Measurements from ENCODE around the gene DYNC1H1.
"Not testable (repeated sequence)": the region's sequence is repeated elsewhere in the genome, so short reads cannot be mapped to it uniquely, and the experiment has no call there.

DYNC1H1 gene

GRCh38 chr14:102074415-102074964, 110.1 kb downstream of the DYNC1H1 start:
- DNase-seq = no peak

GRCh38 chr14:102075155-102075554, 110.8 kb downstream of the DYNC1H1 start:
- no peak for DNase-seq

GRCh38 chr14:102077382-102077709, 113.0 kb downstream of the DYNC1H1 start:
- DNase-seq = no peak

GRCh38 chr14:102078361-102078791, 114.0 kb downstream of the DYNC1H1 start:
- not testable (repeated sequence) for DNase-seq

GRCh38 chr14:102078831-102079699, 114.7 kb downstream of the DYNC1H1 start:
- DNase-seq = no peak

GRCh38 chr14:102079700-102079979, 115.3 kb downstream of the DYNC1H1 start:
- no peak for DNase-seq

- DNase-seq = no peak
These were observed 116.1 kb downstream of the DYNC1H1 start for GRCh38 chr14:102080183-102081080.

GRCh38 chr14:102081231-102082080, 117.1 kb downstream of the DYNC1H1 start:
- DNase-seq = no peak

- DNase-seq = not testable (repeated sequence)
These were observed 120.1 kb downstream of the DYNC1H1 start for GRCh38 chr14:102084522-102084921.

- DNase-seq = no peak
These were observed 120.6 kb downstream of the DYNC1H1 start for GRCh38 chr14:102084931-102085330.

- no peak for DNase-seq
These were observed 121.1 kb downstream of the DYNC1H1 start for GRCh38 chr14:102085488-102085887.

- DNase-seq = peak; percentile 77
These were observed 121.8 kb downstream of the DYNC1H1 start for GRCh38 chr14:102085948-102086708.

GRCh38 chr14:102086709-102086971, 122.3 kb downstream of the DYNC1H1 start:
- DNase-seq = no peak

- peak; percentile 95 for DNase-seq
These were observed 122.8 kb downstream of the DYNC1H1 start, which contains the start of gene HSP90AA1 for GRCh38 chr14:102086972-102087761. HSP90AA1 (minus strand) TSS chr14:102087044; CDS start chr14:102086378, 666 bp downstream.

- DNase-seq = no peak
These were observed 123.3 kb downstream of the DYNC1H1 start for GRCh38 chr14:102087762-102088011.

- peak; percentile 60 for DNase-seq
These were observed 123.8 kb downstream of the DYNC1H1 start for GRCh38 chr14:102088012-102088792.

- DNase-seq = no peak
These were observed 125.4 kb downstream of the DYNC1H1 start for GRCh38 chr14:102089621-102090343.

GRCh38 chr14:102090713-102091112, 126.3 kb downstream of the DYNC1H1 start:
- DNase-seq = no peak

- no peak for DNase-seq
These were observed 128.4 kb downstream of the DYNC1H1 start for GRCh38 chr14:102092806-102093205.

- DNase-seq = no peak
These were observed 129.7 kb downstream of the DYNC1H1 start for GRCh38 chr14:102094101-102094500.

All from CD4-positive, alpha-beta T cell treated with Interleukin-6 for 4 hours (primary cell).